ENCODE results near the gene FAM107B.

FAM107B gene

DNA sequence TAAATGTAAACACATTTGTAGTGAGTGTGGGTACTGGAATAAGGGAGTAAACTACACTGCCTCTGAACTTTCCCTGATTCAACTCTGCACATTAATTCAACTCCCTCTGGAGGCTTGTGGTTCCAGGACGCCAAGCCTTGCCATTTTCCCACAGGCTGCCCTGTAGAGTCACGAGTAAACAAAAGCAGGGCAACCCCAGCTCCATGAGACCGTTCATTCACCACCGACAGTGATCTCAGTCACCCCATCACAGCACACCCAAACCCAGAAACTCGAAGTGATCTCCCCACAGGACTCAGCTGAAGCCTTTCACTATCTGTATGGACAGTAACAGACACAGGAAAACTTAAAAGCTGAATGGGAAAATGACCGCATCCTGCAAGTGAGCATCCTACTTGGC, 225.2 kb downstream of the FAM107B start:
- no peak for DNase-seq

- DNase-seq = no peak
Observed at GRCh38 chr10:14548970-14549369, 225.7 kb downstream of the FAM107B start.

GRCh38 chr10:14548474-14548873, 226.2 kb downstream of the FAM107B start:
- DNase-seq = no peak

DNA sequence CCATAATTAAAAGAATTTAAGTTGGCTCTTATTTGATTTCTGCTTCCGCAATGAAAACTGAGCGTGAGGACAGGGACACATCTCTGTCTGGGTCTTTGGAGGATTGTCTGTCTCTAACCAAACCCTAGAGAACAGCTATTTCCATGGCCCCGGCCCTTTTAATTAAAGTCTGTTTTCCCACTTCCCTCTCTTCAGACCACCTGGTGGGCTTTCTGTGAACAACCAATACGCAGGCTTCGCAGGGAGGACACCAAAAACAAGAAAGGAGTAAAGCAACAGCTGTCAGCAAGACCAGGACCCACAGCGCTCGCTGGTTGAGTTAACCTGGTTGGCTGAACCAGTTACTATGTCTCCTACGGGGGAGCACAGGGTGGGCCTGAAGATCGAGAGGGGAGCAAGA, 226.9 kb downstream of the FAM107B start:
- DNase-seq = no peak

DNA sequence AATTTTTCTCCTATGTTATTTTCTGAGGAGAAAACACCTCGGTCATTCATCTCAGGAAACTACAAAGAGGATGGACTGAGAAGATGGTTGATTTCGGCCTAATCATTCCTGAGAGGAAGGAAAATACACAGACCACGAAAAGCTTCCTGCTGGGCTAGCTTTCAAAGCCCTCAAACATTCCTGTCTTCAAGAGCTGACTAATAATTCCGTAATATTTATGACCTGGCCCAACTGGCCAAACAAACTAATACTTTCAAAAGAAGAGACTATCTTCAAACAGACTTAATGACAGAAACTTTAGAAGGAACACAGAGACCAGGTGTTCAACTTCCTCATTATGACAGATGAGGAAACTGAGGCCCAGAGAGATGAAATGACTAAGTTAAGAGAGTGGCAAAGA, 228.9 kb downstream of the FAM107B start:
- peak; percentile 66 for DNase-seq

- no peak for DNase-seq
Observed at GRCh38 chr10:14543904-14544210, 230.8 kb downstream of the FAM107B start.

DNA sequence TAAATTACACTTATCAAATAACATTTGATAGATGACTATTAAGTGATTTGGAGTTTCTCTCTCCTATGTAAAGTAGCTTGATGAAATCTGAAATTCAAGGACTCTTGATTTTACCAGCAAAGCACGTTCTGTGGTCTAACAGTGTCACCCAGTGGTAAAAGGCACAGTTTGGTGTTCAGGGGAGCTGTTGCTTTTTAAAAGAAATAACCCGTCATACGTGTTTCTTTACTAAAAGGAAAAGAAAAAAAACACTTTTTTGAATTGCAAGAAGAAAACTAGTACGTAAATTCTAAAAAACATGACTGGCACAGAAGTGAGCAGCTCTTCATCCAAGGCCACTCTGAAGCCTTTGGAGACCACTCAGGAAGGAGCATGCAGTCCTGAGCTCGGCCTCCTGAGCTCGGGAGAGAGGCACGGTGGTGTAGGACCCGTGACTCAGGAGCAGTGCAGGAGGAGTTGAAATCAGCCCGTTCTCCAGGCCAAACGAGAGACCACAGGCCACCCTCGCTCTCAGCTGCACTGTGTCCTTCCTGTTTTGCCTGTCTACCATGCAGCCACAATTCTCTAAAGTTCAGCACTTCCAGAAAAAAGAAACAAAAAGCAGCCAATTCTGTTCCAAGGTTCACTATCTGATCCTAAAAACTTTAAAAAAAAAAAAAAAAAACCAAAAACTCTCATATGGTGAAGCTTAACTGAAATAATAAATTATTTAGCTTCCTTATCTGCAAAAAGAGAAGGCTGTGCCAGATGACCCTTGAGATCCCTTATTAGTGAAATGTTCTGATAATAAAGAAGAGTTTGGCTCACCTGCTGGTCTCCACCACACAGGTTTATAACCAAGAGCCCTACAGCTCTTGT, 231.4 kb downstream of the FAM107B start:
- DNase-seq = peak; percentile 22

DNA sequence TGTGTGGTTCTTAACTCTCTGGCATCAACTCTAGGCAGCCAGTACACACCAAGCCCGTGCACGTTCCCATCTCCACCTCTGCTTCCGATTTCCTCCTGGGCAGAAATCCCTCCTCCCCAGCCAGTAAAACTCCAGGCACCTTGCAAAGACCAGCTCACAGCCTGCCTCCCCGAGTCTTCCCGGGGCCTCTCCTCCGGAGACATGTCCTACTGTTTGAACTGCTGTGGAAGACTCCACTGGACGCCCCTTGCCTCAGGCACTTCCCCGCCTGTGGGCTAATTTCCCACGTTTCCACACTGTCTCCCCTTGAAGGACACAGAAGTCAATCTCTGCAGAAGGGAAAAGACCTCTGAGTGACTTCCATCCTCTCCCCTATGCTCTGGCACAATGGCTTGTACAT, 233.3 kb downstream of the FAM107B start:
- no peak for DNase-seq

DNA sequence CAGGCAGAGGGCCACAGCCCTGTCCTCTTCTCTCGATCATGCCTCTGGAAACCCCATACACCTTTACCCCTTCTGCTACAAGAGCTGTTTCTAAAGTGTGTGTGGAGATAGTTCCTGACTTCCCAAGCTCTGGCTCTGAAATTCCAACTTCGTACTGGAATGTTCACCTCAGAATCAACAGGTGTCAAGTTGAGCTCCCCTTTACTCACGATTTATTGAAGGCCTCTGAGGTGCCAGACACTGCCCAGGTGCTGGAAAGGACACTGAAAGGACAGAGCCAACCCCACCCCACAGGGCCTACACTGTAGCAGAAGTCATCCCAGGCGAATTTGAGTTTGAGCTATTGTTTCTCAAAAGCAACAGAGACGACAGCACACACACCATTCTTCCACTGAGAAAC, 234.1 kb downstream of the FAM107B start:
- no peak for DNase-seq

DNA sequence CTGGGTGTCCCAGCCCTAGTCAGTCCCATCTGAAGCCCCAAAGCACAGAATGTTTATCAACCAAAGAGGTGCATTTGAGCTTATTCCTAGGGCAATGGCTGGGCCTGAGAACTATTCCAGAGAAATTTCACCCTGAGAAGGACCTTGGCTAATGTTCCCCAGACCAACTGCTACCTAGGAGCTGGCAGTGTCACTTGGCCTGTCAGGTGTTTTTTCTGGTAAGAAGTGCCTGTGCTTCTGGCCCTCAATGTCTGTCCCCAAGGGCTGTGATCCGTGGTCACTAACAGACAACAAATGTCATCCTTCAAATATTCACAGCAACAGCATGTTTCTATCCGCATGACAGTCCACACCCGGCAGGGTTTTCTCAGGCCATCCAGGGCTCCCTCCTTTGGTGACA, 234.6 kb downstream of the FAM107B start:
- DNase-seq = no peak

DNA sequence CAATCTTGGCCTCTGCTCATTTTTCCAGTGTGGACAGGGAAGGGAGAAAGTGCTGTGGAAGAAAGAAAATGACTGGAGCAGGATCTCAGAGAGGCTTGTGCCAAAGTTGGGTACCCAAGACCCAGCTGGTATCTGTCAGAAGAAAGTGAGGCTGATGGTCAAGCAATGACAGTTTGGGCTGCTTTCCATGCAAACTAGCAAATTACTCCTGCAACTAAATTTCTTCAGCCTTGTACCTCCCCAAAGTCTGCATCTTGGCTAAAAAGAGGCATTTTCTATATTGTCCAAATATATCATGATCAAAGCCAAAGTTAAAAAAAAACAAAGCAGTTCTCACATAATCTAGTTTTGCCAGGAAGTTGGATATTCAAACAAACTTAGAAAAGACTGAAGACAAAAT, 235.5 kb downstream of the FAM107B start:
- DNase-seq = no peak

- peak; percentile 61 for DNase-seq
Observed at GRCh38 chr10:14536241-14537213, 238.2 kb downstream of the FAM107B start.

DNA sequence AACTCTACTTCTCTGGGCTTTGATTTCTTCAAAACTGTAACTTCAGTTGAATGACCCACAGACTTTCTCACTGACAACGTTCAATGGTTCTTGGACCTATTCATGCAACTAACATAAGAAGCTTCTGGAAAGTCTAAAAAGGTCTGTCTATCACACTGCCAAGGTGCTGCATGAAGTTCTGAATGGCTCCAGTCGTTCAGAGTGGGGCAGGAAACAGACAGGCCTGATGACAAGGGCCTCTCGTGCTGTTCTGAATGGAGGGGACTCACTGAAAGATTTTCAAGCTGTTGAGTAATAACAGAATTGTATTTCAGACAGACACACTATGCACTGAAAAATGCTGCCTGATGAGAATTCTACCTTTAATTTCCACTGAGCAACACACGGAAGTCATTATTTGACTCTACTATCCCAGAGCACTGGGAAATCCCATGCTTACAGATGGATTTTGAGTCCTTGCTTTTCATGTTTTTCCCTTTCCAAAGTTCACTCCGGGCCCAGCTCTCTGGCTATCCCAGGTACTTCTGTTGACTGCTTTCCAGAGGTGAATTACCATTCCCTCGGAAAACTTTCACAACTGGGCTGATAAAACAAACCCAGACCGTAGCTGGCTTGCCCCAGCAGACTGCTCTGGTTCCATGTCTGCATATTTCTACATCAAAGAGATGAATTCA, 239.1 kb downstream of the FAM107B start:
- DNase-seq = no peak

- no peak for DNase-seq
Observed at GRCh38 chr10:14534152-14534551, 240.5 kb downstream of the FAM107B start.

DNA sequence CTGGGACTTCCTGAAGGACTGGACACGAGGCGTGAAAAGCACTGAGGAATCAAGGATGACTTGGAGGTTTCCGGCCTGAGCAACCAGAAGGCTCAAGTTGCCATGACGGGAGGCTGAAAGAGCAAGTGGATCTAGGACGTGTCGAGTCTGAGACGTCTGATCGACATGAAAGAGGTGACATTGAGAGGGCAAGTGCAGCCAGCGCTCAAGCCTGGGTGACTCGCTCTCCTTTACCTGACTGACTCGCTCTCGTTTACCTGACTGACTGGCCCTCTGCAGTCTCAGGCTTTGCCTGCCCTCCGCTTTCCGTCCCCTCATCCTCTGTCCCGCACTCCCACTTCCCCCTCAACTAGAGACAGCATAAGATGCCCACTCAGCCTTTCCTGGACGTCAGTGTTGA, 241.4 kb downstream of the FAM107B start:
- DNase-seq = no peak

DNA sequence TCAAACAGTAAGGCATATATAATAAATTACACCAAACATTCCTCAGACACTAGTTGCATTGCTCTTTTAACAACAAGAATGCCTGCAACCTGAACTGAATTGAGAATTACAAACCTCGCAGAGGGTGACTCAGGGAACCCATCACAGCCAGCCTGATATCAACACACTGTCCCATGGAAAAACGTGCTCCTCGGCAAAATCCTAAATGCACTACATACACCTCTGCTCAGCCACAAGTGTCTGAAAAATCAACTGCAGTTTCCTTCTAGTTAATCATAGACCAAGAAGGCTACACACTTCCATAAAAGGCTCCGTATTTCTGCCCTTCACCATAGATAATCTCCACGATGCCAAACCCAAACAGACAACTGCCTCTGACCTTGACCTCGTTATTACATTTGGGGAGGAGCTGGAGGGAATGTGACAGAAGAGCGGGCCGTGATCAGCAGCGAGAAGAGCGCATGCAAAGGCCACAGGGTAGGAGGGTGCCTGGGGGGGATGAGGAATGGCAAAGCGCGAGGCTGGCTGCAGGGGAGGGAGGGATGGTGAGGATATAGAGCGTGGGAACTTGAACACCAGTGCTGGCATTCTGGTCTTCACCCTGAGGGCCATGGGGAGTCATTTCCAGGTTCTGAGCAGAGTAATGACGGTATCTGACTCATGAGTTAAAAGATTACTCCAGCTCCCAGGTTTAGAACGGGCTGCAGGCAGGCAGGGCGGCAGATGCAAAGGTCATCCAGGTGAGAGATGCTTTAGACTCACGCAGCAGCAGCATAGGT, 242.0 kb downstream of the FAM107B start:
- no peak for DNase-seq

DNA sequence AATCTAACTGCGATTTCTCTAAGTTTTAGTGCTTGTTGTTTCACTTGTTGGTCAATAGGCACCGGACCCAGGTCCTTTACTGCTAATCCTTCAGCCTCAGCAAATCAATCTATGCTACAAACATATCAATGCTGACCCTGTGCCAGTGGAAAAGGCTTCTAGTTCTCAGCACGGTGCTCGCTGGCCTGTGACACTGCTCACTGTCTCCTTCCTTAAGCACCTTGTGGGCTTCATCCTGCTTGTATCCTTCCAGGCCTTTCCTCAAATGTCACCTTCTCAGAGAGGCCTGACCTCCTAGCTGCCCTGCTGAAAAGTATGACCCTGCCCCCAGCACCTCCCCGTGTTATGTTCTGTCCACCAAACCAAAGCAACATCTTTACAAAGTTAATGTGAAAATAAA, 242.7 kb downstream of the FAM107B start:
- DNase-seq = no peak

DNA sequence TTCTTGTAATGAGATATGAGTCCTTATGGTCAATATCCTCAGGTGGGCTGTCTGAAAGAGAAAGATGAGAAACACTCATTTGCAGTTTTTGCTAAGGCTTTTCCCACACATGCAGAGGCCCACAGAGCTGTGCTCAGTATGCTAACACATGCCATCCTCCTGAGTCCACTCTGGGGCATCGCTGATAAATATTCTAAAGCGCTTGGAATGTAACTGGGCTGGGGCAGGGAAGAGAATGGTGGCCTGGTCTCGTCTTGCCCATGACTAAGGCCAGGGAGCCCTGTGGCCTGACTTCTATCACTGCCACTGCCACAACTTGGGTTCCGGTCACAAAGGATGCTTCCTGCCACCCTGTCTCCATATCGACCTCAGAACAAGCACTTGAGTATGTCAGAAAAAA, 244.2 kb downstream of the FAM107B start:
- no peak for DNase-seq

DNA sequence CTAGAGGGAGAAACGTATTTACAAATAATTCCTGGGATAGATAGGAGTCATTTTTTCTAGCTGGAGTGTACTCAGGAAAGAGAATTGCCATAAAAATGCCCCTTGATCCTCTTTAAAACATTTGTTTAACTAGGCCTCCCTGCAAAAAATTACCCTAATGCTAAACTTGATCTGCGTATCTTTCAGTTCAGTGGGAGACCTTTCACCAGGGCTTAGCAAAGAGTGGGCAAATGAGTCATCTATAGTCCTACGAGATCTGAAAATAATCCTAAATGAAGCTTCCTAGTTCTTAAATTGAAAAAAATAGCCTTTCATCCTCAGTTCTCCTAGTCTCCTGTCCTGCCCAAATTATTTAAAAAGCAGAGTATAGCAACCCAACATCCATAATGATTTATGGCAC, 245.3 kb downstream of the FAM107B start:
- DNase-seq = no peak

DNA sequence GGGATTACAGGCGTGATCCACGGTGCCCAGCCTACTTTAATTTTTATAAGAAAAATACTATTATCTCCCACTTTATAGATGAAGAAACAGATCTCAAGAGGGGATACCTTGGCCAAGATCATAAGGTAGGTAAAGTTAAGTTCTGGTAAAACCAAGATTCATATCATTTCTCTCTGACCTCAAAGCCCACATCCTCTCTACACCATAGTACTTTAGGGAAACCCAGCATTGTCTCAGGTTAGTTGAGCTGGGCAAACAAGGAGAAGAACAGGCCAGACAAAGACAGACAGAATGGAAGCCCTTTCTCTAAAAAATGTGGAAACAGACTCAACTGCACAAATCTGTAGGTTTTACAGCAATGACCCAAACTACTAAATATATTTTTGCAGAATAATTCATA, 246.2 kb downstream of the FAM107B start:
- no peak for DNase-seq

DNA sequence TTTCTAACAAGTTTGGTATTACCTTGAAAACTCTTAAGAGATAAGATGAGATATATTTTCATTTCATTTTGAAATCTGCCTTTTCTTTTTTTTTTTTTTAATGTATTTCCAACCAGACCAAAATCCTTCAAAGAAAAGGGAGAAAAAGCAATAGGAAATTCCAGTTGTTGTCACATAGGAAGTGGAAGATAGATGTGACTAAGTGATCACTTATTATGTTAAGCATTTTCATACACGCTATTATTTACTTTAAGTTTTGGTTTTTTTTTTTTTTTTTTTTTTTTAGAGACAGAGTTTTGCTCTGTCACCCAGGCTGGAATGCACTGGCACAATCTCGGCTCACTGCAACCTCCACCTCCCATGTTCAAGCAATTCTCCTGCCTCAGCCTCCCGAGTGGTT, 246.8 kb downstream of the FAM107B start:
- DNase-seq = no peak

GRCh38 chr10:14527134-14527844, 247.4 kb downstream of the FAM107B start:
- no peak for DNase-seq
